CD14-positive monocyte (primary cell): ENCODE results near the gene SCIN. TPM values are rescaled to one million over a fixed set of nuclear protein-coding genes. Genes with fewer than 3 reads are reported as not detected.

Experiments used
- DNase-seq, 3 donors: peaks; one replicate each; pipeline ENCODE4 v3.0.0-alpha.2; 2011 to 2022
- H2AFZ ChIP-seq: 2 replicates; pipeline ENCODE4 v1.6.0; 2012; ENCODE audit warnings: mild to moderate bottlenecking, low read depth, low read length, inconsistent platforms; ENCODE audit not compliant: insufficient read depth, poor library complexity, severe bottlenecking
- H3K27ac ChIP-seq, 2 donors: 1 replicate in 1 of 2; 2 replicates in 1 of 2; pipeline ENCODE4 v1.5.1; 2012 to 2013; ENCODE audit warnings: low read length in 2 of 2, control low read depth in 1 of 2, inconsistent platforms in 1 of 2, low read depth in 1 of 2, mild to moderate bottlenecking in 1 of 2
- H3K27me3 ChIP-seq, 2 donors: one replicate each; pipeline versions ENCODE4 v1.6.0 to v1.6.1; 2011 to 2013; ENCODE audit warnings: low read length in 2 of 2; ENCODE audit not compliant: control insufficient read depth in 2 of 2, insufficient read depth in 2 of 2
- H3K36me3 ChIP-seq, 2 donors: replicated peaks in 1 of 2; 1 replicate in 1 of 2; 2 replicates in 1 of 2; pipeline versions ENCODE4 v1.5.1 to v1.6.1; 2012 to 2013; ENCODE audit warnings: low read length in 2 of 2, control low read depth in 1 of 2, inconsistent platforms in 1 of 2, mild to moderate bottlenecking in 1 of 2; ENCODE audit not compliant: insufficient read depth in 2 of 2, control insufficient read depth in 1 of 2
- H3K4me1 ChIP-seq, 2 donors: 1 replicate in 1 of 2; 2 replicates in 1 of 2; pipeline versions ENCODE4 v1.5.1 to v1.6.1; 2012 to 2013; ENCODE audit warnings: low read length in 2 of 2, control low read depth in 1 of 2, inconsistent platforms in 1 of 2, mild to moderate bottlenecking in 1 of 2, moderate library complexity in 1 of 2; ENCODE audit not compliant: insufficient read depth in 2 of 2, control insufficient read depth in 1 of 2
- H3K4me2 ChIP-seq: replicated peaks from 2 replicates; pipeline ENCODE3; 2012; ENCODE audit warnings: low read length, moderate library complexity, mild to moderate bottlenecking; ENCODE audit not compliant: poor library complexity, severe bottlenecking; ENCODE audit errors: extremely low read depth
- H3K4me3 ChIP-seq, 3 experiments: fragments of 200-600 bp in 1 of 3; sonication (generic) in 1 of 3; replicated peaks in 1 of 3; 1 replicate in 2 of 3; 2 replicates in 1 of 3; pipeline ENCODE4 v1.5.1; 2011 to 2013; ENCODE audit warnings: low read length in 3 of 3, mild to moderate bottlenecking in 3 of 3, control low read depth in 2 of 3, low read depth in 2 of 3, inconsistent platforms in 1 of 3, moderate library complexity in 1 of 3
- H3K79me2 ChIP-seq: 2 replicates; pipeline ENCODE4 v1.6.0; 2012; ENCODE audit warnings: mild to moderate bottlenecking, control low read depth, inconsistent platforms, low read length, moderate library complexity; ENCODE audit not compliant: insufficient read depth
- H3K9ac ChIP-seq: 2 replicates; pipeline ENCODE4 v1.6.0; 2017; ENCODE audit warnings: low read length, mild to moderate bottlenecking; ENCODE audit not compliant: insufficient read depth, poor library complexity, severe bottlenecking
- H3K9me3 ChIP-seq, 2 donors: replicated peaks in 1 of 2; 1 replicate in 1 of 2; 2 replicates in 1 of 2; pipeline versions ENCODE4 v1.5.1 to v1.6.1; 2012 to 2013; ENCODE audit warnings: low read length in 2 of 2, control low read depth in 1 of 2; ENCODE audit not compliant: control insufficient read depth in 1 of 2, insufficient read depth in 1 of 2
- H4K20me1 ChIP-seq: 2 replicates; pipeline ENCODE4 v1.6.0; 2012; ENCODE audit warnings: mild to moderate bottlenecking, low read length, control low read depth, moderate library complexity; ENCODE audit not compliant: insufficient read depth
- H3K27ac Mint-ChIP-seq, 7 donors: one replicate each; pipeline ENCODE4 v1.8.0; 2020; ENCODE audit warnings: mild to moderate bottlenecking in 7 of 7, mixed read lengths in 7 of 7, moderate library complexity in 6 of 7, inconsistent platforms in 2 of 7
- H3K27me3 Mint-ChIP-seq, 3 donors: one replicate each; pipeline ENCODE4 v1.8.0; 2021 to 2022; ENCODE audit warnings: low read depth in 3 of 3, mild to moderate bottlenecking in 3 of 3, mixed read lengths in 3 of 3, moderate library complexity in 3 of 3, inconsistent platforms in 1 of 3
- H3K36me3 Mint-ChIP-seq, 2 donors: one replicate each; pipeline ENCODE4 v1.8.0; 2020; ENCODE audit warnings: mixed read lengths in 2 of 2, inconsistent platforms in 1 of 2, mild to moderate bottlenecking in 1 of 2
- H3K4me1 Mint-ChIP-seq: one replicate; pipeline ENCODE4 v1.8.0; 2020; ENCODE audit warnings: mild to moderate bottlenecking, mixed read lengths
- H3K4me3 Mint-ChIP-seq, 2 donors: one replicate each; pipeline ENCODE4 v1.8.0; 2020; ENCODE audit warnings: mild to moderate bottlenecking in 2 of 2, mixed read lengths in 2 of 2, moderate library complexity in 1 of 2
- H3K9me3 Mint-ChIP-seq, 7 donors: one replicate each; pipeline ENCODE4 v1.8.0; 2020 to 2022; ENCODE audit warnings: mixed read lengths in 7 of 7, mild to moderate bottlenecking in 6 of 7, moderate library complexity in 6 of 7, inconsistent platforms in 2 of 7
- WGBS: methylation state at CpG from one replicate; pipeline ENCODE4 v1.1.5; 2013; ENCODE audit warnings: missing lambda C conversion rate; ENCODE audit not compliant: insufficient coverage; 5-methylcytosine and 5-hydroxymethylcytosine counted together
- intact Hi-C, 2 donors: fragments of 100-400 bp; cut with micrococcal nuclease; formaldehyde crosslinking; loops; one replicate each; pipeline versions ENCODE4 v1.15.0 to v1.15.1; 2023
- polyA plus RNA-seq, 3 donors: library from polyadenylated mRNA; depleted of rRNA in 1 of 3; unstranded in 2 of 3; stranded (reverse) in 1 of 3; fragments of 300-500 nt in 2 of 3; fragments of >200 nt in 1 of 3; fragmentation: Illumina TruSeq in 2 of 3; gene quantifications; 1 replicate in 2 of 3; 2 replicates in 1 of 3; pipeline ENCODE4 v1.2.3, GENCODE V29; 2012 to 2021
- TF ChIP-seq, protein P1 (sequence below): fragments of 200-600 bp; IDR thresholded peaks from one replicate; pipeline ENCODE4 v1.8.0; 2022; ENCODE audit warnings: antibody characterized with exemption, mild to moderate bottlenecking

Gene SCIN
- polyA plus RNA-seq, 3 donors = 0.08 TPM; not detected in 2

DNA sequence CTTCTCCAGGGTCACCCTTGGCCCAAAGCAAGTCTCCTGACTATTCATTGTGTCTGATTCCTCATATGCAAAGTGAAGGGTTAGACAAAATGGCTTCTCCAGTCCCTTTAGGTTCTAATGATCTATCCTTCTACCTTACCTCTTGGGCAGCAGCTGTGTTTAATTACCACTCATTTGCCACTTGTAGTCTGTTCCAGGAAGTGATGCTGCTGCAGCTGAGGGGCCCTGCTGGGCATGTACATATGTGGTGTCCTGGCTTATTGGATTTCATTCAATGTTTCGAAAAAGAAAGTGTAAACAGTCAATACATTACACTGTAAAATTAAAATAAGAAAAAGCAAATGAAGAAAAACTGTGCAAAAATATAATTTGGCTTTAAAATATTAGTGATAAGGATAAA is 36.6 kb downstream of the SCIN start:
- H3K9ac ChIP-seq = no peak overlapping the region
- no peaks in the 10 kb centered on the region for H3K27me3 ChIP-seq
- H3K36me3 Mint-ChIP-seq = no peaks in the 10 kb centered on the region
- no peak overlapping the region for H3K4me3 Mint-ChIP-seq
- H2AFZ ChIP-seq = peak overlapping the region; percentile 8
- H3K4me1 ChIP-seq = no peaks in the 10 kb centered on the region
- H3K9me3 Mint-ChIP-seq = peaks cover under 1 to 14% (median 13%) of the 10 kb centered on the region in 7 donors
- H3K27ac Mint-ChIP-seq = no peak overlapping the region
- H3K79me2 ChIP-seq = no peaks in the 10 kb centered on the region
- no peak overlapping the region for H3K4me2 ChIP-seq
- DNase-seq = no peak
- H4K20me1 ChIP-seq = no peaks in the 10 kb centered on the region
- intact Hi-C loops = no loop called here
- H3K9me3 ChIP-seq = peaks cover 11 to 12% of the 10 kb centered on the region in 2 donors
- H3K4me1 Mint-ChIP-seq = no peaks in the 10 kb centered on the region
- no peak overlapping the region for H3K27ac ChIP-seq
- no peaks in the 10 kb centered on the region for H3K36me3 ChIP-seq
- no peaks in the 10 kb centered on the region for H3K27me3 Mint-ChIP-seq
- H3K4me3 ChIP-seq = no peak overlapping the region
- TF ChIP-seq, protein P1, sequence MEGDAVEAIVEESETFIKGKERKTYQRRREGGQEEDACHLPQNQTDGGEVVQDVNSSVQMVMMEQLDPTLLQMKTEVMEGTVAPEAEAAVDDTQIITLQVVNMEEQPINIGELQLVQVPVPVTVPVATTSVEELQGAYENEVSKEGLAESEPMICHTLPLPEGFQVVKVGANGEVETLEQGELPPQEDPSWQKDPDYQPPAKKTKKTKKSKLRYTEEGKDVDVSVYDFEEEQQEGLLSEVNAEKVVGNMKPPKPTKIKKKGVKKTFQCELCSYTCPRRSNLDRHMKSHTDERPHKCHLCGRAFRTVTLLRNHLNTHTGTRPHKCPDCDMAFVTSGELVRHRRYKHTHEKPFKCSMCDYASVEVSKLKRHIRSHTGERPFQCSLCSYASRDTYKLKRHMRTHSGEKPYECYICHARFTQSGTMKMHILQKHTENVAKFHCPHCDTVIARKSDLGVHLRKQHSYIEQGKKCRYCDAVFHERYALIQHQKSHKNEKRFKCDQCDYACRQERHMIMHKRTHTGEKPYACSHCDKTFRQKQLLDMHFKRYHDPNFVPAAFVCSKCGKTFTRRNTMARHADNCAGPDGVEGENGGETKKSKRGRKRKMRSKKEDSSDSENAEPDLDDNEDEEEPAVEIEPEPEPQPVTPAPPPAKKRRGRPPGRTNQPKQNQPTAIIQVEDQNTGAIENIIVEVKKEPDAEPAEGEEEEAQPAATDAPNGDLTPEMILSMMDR = no peak
- no CpG with 5 or more reads among the region's 1 CpG for WGBS

DNA sequence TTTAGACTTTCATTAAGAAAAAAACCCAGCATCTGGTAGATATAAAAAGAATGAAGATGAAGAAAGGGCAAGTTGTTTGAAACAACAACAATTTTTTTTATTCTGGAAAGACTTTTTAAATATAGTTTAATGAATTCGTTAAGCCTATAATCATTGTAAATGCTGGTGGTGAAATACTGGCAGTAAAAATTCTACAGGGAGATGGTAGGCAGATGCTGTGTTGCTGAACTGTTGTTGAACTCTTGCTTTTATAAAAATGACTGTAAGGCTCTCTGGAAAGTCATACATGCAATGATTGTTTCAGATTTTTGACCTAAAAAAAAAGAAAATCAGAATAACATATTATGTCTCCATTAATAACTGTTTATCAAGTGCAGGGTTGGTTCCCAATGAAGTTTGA is 39.0 kb downstream of the SCIN start:
- Mint-ChIP-seq H3K27ac (no peak overlapping the region), H3K27me3 (no peaks in the 10 kb centered on the region), H3K4me1 (no peaks in the 10 kb centered on the region), H3K4me3 (no peak overlapping the region), H3K36me3 (no peaks in the 10 kb centered on the region), H3K9me3 (peaks cover 0 to 5% (median 1%) of the 10 kb centered on the region in 7 donors)
- no peak overlapping the region for H3K9ac ChIP-seq
- H3K27ac ChIP-seq = no peak overlapping the region
- intact Hi-C loops = no loop called here
- no peak overlapping the region for H2AFZ ChIP-seq
- no peaks in the 10 kb centered on the region for H4K20me1 ChIP-seq
- no peaks in the 10 kb centered on the region for H3K36me3 ChIP-seq
- H3K4me1 ChIP-seq = no peaks in the 10 kb centered on the region
- H3K9me3 ChIP-seq = no peaks in the 10 kb centered on the region
- TF ChIP-seq, protein P1 = no peak
- H3K4me3 ChIP-seq = no peak overlapping the region
- no peaks in the 10 kb centered on the region for H3K27me3 ChIP-seq
- no peak overlapping the region for H3K4me2 ChIP-seq
- no CpG with 5 or more reads among the region's 1 CpG for WGBS
- no peaks in the 10 kb centered on the region for H3K79me2 ChIP-seq
- DNase-seq = no peak
